Fibroblast of lung (primary cell): Measurements from ENCODE around the gene SLC25A41. TPM values are rescaled to one million over a fixed set of nuclear protein-coding genes. Genes with fewer than 3 reads are reported as not detected.

ENCODE experiments used
- DNase-seq, 2 donors: peaks; one replicate each; pipeline versions ENCODE4 v3.0.0 to v3.0.0-alpha.2; 2010; ENCODE audit warnings: low read depth in 2 of 2
- H2AFZ ChIP-seq: 2 replicates; pipeline ENCODE4 v1.5.1; 2012; ENCODE audit warnings: low read length, control low read depth, inconsistent platforms
- H3K27ac ChIP-seq: 2 replicates; pipeline ENCODE4 v1.5.1; 2011; ENCODE audit warnings: low read length, control low read depth; ENCODE audit not compliant: insufficient read depth
- H3K27me3 ChIP-seq: 2 replicates; pipeline ENCODE4 v1.5.1; 2011; ENCODE audit warnings: mild to moderate bottlenecking, low read length; ENCODE audit not compliant: control insufficient read depth, insufficient read depth
- H3K36me3 ChIP-seq: 2 replicates; pipeline ENCODE4 v1.5.1; 2011; ENCODE audit warnings: low read length; ENCODE audit not compliant: control insufficient read depth, insufficient read depth
- H3K4me1 ChIP-seq: 2 replicates; pipeline ENCODE4 v1.5.1; 2011; ENCODE audit warnings: low read length; ENCODE audit not compliant: control insufficient read depth, insufficient read depth; ENCODE audit errors: extremely low read depth
- H3K4me2 ChIP-seq: 2 replicates; pipeline ENCODE4 v1.5.1; 2011; ENCODE audit warnings: low read length, control low read depth; ENCODE audit not compliant: insufficient read depth; ENCODE audit errors: extremely low read depth
- H3K4me3 ChIP-seq, 4 experiments: fragments of 200-600 bp in 1 of 4; sonication (generic) in 1 of 4; replicated peaks in 1 of 4; 2 replicates each; pipeline ENCODE4 v1.5.1; 2011 to 2016; ENCODE audit warnings: low read length in 4 of 4, low read depth in 3 of 4, mild to moderate bottlenecking in 3 of 4, control low read depth in 2 of 4, inconsistent platforms in 1 of 4, mixed read lengths in 1 of 4; ENCODE audit not compliant: insufficient read depth in 1 of 4; ENCODE audit errors: control extremely low read depth in 1 of 4
- H3K79me2 ChIP-seq: 2 replicates; pipeline ENCODE4 v1.5.1; 2012; ENCODE audit warnings: mild to moderate bottlenecking, low read length, inconsistent platforms; ENCODE audit not compliant: control insufficient read depth, insufficient read depth
- H3K9ac ChIP-seq: 2 replicates; pipeline ENCODE4 v1.5.1; 2011; ENCODE audit warnings: mild to moderate bottlenecking, low read length, control low read depth; ENCODE audit not compliant: insufficient read depth
- H3K9me3 ChIP-seq: 2 replicates; pipeline ENCODE4 v1.5.1; 2012; ENCODE audit warnings: low read depth, low read length; ENCODE audit not compliant: control insufficient read depth, insufficient read depth
- H4K20me1 ChIP-seq: 2 replicates; pipeline ENCODE4 v1.5.1; 2011; ENCODE audit warnings: low read length; ENCODE audit not compliant: control insufficient read depth, insufficient read depth; ENCODE audit errors: extremely low read depth
- CTCF ChIP-seq, 2 donors: IDR thresholded peaks in 1 of 2; conservative IDR thresholded peaks in 1 of 2; 1 replicate in 1 of 2; 2 replicates in 1 of 2; pipeline ENCODE4 v1.5.1; 2011 to 2012; ENCODE audit warnings: low read length in 2 of 2, control low read depth in 1 of 2, inconsistent platforms in 1 of 2, low read depth in 1 of 2, mild to moderate bottlenecking in 1 of 2
- EZH2 ChIP-seq: IDR thresholded peaks from 2 replicates; pipeline ENCODE4 v1.5.1; 2012; ENCODE audit warnings: low read length, control low read depth, mild to moderate bottlenecking; ENCODE audit errors: missing control alignments
- polyA plus RNA-seq, 2 donors: library from polyadenylated mRNA; depleted of rRNA in 1 of 2; stranded (reverse) in 1 of 2; unstranded in 1 of 2; fragments of >200 nt; gene quantifications; 2 replicates each; pipeline ENCODE4 v1.2.1, GENCODE V29; 2011 to 2012; ENCODE audit warnings: missing spikeins in 1 of 2
- total RNA-seq: library from RNA; depleted of rRNA; stranded (reverse); fragments of >200 nt; gene quantifications from 2 replicates; pipeline ENCODE4 v1.2.1, GENCODE V29; 2014

The SLC25A41 gene
- total and polyA plus RNA-seq, 2 donors (not counting 1 experiment from before 2014, with no cell fraction given) = under 0.01 TPM; not detected in 1

GRCh38 chr19:6424195-6424938 is 9.2 kb downstream of the SLC25A41 start, which contains the start of gene KHSRP:
Gene KHSRP, minus strand, starts transcription at chr19:6424811. Its CDS starts 110 bp downstream, at chr19:6424701.
- TF ChIP-seq EZH2 (no peak), CTCF (conservative IDR thresholded peaks at IDR 0.05 in 1 of 2, IDR thresholded peaks at IDR 0.05 in 1 of 2; ENCODE audit: low read depth in 1 of 2, low read length in 2 of 2) (no peak)

GRCh38 chr19:6423499-6424194 is 9.9 kb downstream of the SLC25A41 start:
- Histone ChIP-seq H4K20me1 (peaks cover 6% of the 10 kb centered on the region), H3K27me3 (no peaks in the 10 kb centered on the region), H3K9ac (peak overlapping the region; percentile 72), H3K4me1 (peaks cover 4% of the 10 kb centered on the region), H3K4me3 (peak overlapping the region; percentile 79 to 95 (median 88)), H3K79me2 (peaks cover 52% of the 10 kb centered on the region), H2AFZ (no peak overlapping the region), H3K9me3 (no peaks in the 10 kb centered on the region), H3K27ac (peak overlapping the region; percentile 78), H3K4me2 (peak overlapping the region; percentile 82), H3K36me3 (peaks cover 21% of the 10 kb centered on the region)
- TF ChIP-seq EZH2 = no peak
- TF ChIP-seq CTCF (conservative IDR thresholded peaks at IDR 0.05 in 1 of 2, IDR thresholded peaks at IDR 0.05 in 1 of 2; ENCODE audit: low read depth in 1 of 2, low read length in 2 of 2) = no peak
- DNase-seq = peak; percentile 37 to 42

More at GRCh38 chr19:6424195-6424938, 9.2 kb downstream of the SLC25A41 start, which contains the start of gene KHSRP:
- H3K4me2 ChIP-seq = peak within 1 kb of the TSS; percentile 82
- no peak for DNase-seq
- peaks cover 19% of the 10 kb centered on the region for H3K36me3 ChIP-seq
- peak within 1 kb of the TSS; percentile 78 for H3K27ac ChIP-seq
- peaks cover 47% of the 10 kb centered on the region for H3K79me2 ChIP-seq
- H4K20me1 ChIP-seq = peaks cover 6% of the 10 kb centered on the region
- peaks cover 1% of the 10 kb centered on the region for H3K27me3 ChIP-seq
- peaks cover 4% of the 10 kb centered on the region for H3K4me1 ChIP-seq
- H3K9me3 ChIP-seq = no peaks in the 10 kb centered on the region
- peak within 1 kb of the TSS; percentile 72 for H3K9ac ChIP-seq
- peak within 1 kb of the TSS; percentile 0 for H2AFZ ChIP-seq
- peak within 1 kb of the TSS; percentile 79 to 95 (median 88) for H3K4me3 ChIP-seq
